ENCODE results near the gene KCTD2.

The KCTD2 gene

GRCh38 chr17:75063201-75063600 lies 16.2 kb downstream of the KCTD2 start:
- H4K20me1 ChIP-seq (ENCODE audit: control insufficient read depth, insufficient read depth, low read depth, low read length), result no peaks in the 10 kb centered on the region
- H3K9me3 ChIP-seq (ENCODE audit: control insufficient read depth, insufficient read depth, low read length), result no peaks in the 10 kb centered on the region
- H3F3A ChIP-seq (ENCODE audit: control insufficient read depth, insufficient read depth), result no peaks in the 10 kb centered on the region
- no peaks in the 10 kb centered on the region for H3K4me1 ChIP-seq (ENCODE audit: control insufficient read depth, low read length)
- peaks cover 21% of the 10 kb centered on the region for H3K36me3 ChIP-seq (ENCODE audit: control insufficient read depth, low read length)
- H3K27me3 ChIP-seq (ENCODE audit: control insufficient read depth, low read length), result no peaks in the 10 kb centered on the region
- no peak overlapping the region for H3K4me3 ChIP-seq (ENCODE audit: low read length)
- no peaks in the 10 kb centered on the region for H3K9me2 ChIP-seq (replicated peaks; ENCODE audit: control insufficient read depth, low read length)
- H3K4me2 ChIP-seq (ENCODE audit: low read length), result no peak overlapping the region
- no peaks in the 10 kb centered on the region for H3K79me2 ChIP-seq (ENCODE audit: control insufficient read depth, low read length)
- H3K27ac ChIP-seq (ENCODE audit: low read depth, low read length), result no peak overlapping the region
- no peak for TF ChIP-seq CTCF (IDR thresholded peaks at IDR 0.05; ENCODE audit: low read depth, low read length, poor library complexity, severe bottlenecking)
- no peak for TF ChIP-seq EZH2phosphoT487 (IDR thresholded peaks at IDR 0.05; ENCODE audit: borderline replicate concordance, low read length)

- peaks cover 21% of the 10 kb centered on the region for H3K36me3 ChIP-seq (ENCODE audit: control insufficient read depth, low read length)
- no peaks in the 10 kb centered on the region for H3K79me2 ChIP-seq (ENCODE audit: control insufficient read depth, low read length)
- H3K4me2 ChIP-seq (ENCODE audit: low read length), result no peak overlapping the region
- no peaks in the 10 kb centered on the region for H3K27me3 ChIP-seq (ENCODE audit: control insufficient read depth, low read length)
- H3K4me3 ChIP-seq (ENCODE audit: low read length), result no peak overlapping the region
- no peaks in the 10 kb centered on the region for H4K20me1 ChIP-seq (ENCODE audit: control insufficient read depth, insufficient read depth, low read depth, low read length)
- H3K4me1 ChIP-seq (ENCODE audit: control insufficient read depth, low read length), result no peaks in the 10 kb centered on the region
- H3K9me3 ChIP-seq (ENCODE audit: control insufficient read depth, insufficient read depth, low read length), result no peaks in the 10 kb centered on the region
- TF ChIP-seq CTCF (IDR thresholded peaks at IDR 0.05; ENCODE audit: low read depth, low read length, poor library complexity, severe bottlenecking), result no peak
- no peaks in the 10 kb centered on the region for H3F3A ChIP-seq (ENCODE audit: control insufficient read depth, insufficient read depth)
- no peak overlapping the region for H3K27ac ChIP-seq (ENCODE audit: low read depth, low read length)
- H3K9me2 ChIP-seq (replicated peaks; ENCODE audit: control insufficient read depth, low read length), result no peaks in the 10 kb centered on the region
Measured at GRCh38 chr17:75063626-75064025, 16.6 kb downstream of the KCTD2 start.

- no peaks in the 10 kb centered on the region for H3F3A ChIP-seq (ENCODE audit: control insufficient read depth, insufficient read depth)
- no peaks in the 10 kb centered on the region for H3K4me1 ChIP-seq (ENCODE audit: control insufficient read depth, low read length)
- H3K27ac ChIP-seq (ENCODE audit: low read depth, low read length), result no peak overlapping the region
- no peaks in the 10 kb centered on the region for H3K9me3 ChIP-seq (ENCODE audit: control insufficient read depth, insufficient read depth, low read length)
- H3K4me2 ChIP-seq (ENCODE audit: low read length), result no peak overlapping the region
- H3K9me2 ChIP-seq (replicated peaks; ENCODE audit: control insufficient read depth, low read length), result no peaks in the 10 kb centered on the region
- no peaks in the 10 kb centered on the region for H3K79me2 ChIP-seq (ENCODE audit: control insufficient read depth, low read length)
- H4K20me1 ChIP-seq (ENCODE audit: control insufficient read depth, insufficient read depth, low read depth, low read length), result no peaks in the 10 kb centered on the region
- TF ChIP-seq CTCF (IDR thresholded peaks at IDR 0.05; ENCODE audit: low read depth, low read length, poor library complexity, severe bottlenecking) (no peak), EZH2phosphoT487 (IDR thresholded peaks at IDR 0.05; ENCODE audit: borderline replicate concordance, low read length) (no peak)
- no peak overlapping the region for H3K4me3 ChIP-seq (ENCODE audit: low read length)
- H3K36me3 ChIP-seq (ENCODE audit: control insufficient read depth, low read length), result peaks cover 21% of the 10 kb centered on the region
- H3K27me3 ChIP-seq (ENCODE audit: control insufficient read depth, low read length), result no peaks in the 10 kb centered on the region
Measured at GRCh38 chr17:75064040-75064439, 17.0 kb downstream of the KCTD2 start.

- Histone ChIP-seq H3K36me3 (ENCODE audit: control insufficient read depth, low read length) (peaks cover 18% of the 10 kb centered on the region), H3K9me2 (replicated peaks; ENCODE audit: control insufficient read depth, low read length) (no peaks in the 10 kb centered on the region), H4K20me1 (ENCODE audit: control insufficient read depth, insufficient read depth, low read depth, low read length) (no peaks in the 10 kb centered on the region), H3K79me2 (ENCODE audit: control insufficient read depth, low read length) (no peaks in the 10 kb centered on the region), H3K4me1 (ENCODE audit: control insufficient read depth, low read length) (no peaks in the 10 kb centered on the region), H3K4me3 (ENCODE audit: low read length) (no peak overlapping the region), H3K27ac (ENCODE audit: low read depth, low read length) (no peak overlapping the region), H3F3A (ENCODE audit: control insufficient read depth, insufficient read depth) (no peaks in the 10 kb centered on the region), H3K9me3 (ENCODE audit: control insufficient read depth, insufficient read depth, low read length) (no peaks in the 10 kb centered on the region), H3K4me2 (ENCODE audit: low read length) (no peak overlapping the region), H3K27me3 (ENCODE audit: control insufficient read depth, low read length) (no peaks in the 10 kb centered on the region)
- no peak for TF ChIP-seq CTCF (IDR thresholded peaks at IDR 0.05; ENCODE audit: low read depth, low read length, poor library complexity, severe bottlenecking)
- no peak for TF ChIP-seq EZH2phosphoT487 (IDR thresholded peaks at IDR 0.05; ENCODE audit: borderline replicate concordance, low read length)
Measured at GRCh38 chr17:75064460-75064859, 17.4 kb downstream of the KCTD2 start.

All from DOHH2 (cell line).